NT2/D1 (cell line): ENCODE results near the gene RNF151.

Experiments used
- SUZ12 ChIP-seq: IDR thresholded peaks from 2 replicates; pipeline ENCODE4 v1.6.1; 2011; ENCODE audit not compliant: insufficient read length, insufficient read depth; ENCODE audit errors: extremely low read depth
- YY1 ChIP-seq: IDR thresholded peaks from 2 replicates; pipeline ENCODE4 v1.6.1; 2011; ENCODE audit not compliant: insufficient read length, insufficient read depth

GRCh38 chr16:1941162-1942046 lies 25.3 kb upstream of the RNF151 start:
- TF ChIP-seq SUZ12 (no peak), YY1 (no peak)
